Raji (cell line): ENCODE measurements around the gene PDLIM3.

Experiments
- POLR2A ChIP-seq: IDR thresholded peaks from 2 replicates; pipeline ENCODE4 v1.6.1; 2011; ENCODE audit warnings: low read depth, low read length, control low read depth; ENCODE audit not compliant: insufficient read depth

The PDLIM3 gene

DNA sequence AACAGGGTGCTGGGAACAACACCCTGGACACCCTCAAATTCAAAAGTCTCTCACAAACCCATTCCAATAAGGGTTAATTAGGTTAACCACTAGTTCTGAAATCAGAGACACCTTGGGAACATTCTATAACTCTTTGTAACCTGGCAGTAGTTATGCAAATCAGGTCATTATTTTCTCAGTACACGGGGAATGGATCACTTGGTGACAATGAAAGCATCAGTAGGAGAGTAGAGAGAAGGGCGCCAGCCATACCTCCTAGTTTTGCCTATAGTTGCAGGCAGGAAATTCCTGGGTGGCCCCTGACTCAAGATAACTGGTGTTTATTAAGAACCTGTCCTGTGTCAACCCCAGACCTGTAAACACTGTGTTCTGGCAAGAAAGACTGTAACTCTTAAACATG is 66.3 kb downstream of the PDLIM3 start:
- no peak for TF ChIP-seq POLR2A

DNA sequence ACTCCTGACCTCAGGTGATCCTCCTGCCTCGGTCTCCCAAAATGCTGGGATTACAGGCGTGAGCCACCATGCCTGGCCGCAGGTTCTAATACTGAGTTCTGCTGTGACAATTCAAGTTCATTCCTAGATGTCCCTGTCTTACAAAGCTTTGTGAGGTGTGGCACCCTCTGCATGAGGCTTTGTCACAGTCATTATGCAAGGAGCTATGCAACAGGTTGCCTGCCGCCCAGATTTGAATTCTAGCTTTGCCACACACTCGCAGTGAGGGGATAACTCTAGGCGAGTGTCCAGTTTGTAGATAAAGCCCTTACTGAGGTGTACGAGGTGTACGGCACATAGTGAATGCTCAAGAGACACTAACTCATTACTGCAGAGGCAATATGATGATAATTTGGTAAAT is 67.3 kb downstream of the PDLIM3 start:
- TF ChIP-seq POLR2A, result no peak

DNA sequence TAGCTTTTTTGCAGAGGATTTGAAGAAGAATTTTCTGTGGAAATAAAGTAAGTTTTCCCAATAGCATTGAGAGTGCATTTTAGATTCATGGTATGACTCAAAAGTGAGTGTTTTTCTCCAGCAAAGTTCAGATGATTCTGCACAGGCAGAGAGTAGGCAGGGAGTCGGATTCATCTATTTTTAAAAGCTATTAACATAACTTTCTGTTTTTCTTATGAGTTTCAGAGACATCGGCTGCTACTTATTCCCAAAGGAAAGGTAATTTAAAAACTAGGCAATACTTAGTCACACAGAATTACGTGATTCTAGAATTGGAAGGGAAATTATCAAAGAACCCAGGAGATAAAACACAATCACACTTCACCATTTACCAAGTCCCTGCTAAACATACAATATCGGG is 68.2 kb downstream of the PDLIM3 start:
- TF ChIP-seq POLR2A, result no peak

DNA sequence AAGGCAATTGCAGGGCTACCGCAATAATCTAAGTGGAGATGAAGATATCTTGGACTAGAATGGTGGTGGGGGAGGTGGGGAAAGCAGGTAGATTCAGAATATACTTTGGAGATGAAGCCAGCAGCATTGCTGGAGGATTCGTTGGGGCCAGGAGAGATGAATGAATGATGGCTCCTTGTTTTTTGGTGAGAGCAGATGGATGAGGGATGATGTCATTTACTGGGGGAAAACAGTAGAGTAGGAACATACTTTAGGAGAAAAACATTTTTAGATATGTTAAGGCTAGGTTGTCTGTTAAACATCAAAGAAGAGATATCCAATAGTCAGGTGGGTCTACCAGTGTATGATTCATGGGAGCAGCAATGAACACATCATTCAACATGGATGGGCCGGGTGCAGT is 69.6 kb downstream of the PDLIM3 start:
- TF ChIP-seq POLR2A, result no peak

DNA sequence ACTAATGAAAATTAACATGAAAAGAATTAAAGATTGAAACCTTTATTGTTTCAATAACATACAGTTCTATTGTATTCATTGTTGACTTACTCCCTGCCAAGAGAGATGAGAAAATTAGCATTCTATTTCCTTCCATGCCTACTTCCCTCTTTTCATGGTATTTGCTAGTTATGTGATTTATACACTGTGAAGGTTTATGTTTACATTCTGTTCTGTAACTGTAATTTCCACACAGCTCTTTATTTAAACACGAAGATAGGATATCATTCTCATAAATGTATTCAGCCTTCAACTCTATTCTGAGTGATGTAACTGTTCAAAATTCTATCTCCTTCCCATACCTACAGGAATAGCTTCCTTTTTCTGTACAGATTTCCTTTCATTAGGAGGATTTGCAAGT is 70.4 kb downstream of the PDLIM3 start:
- TF ChIP-seq POLR2A, result no peak

DNA sequence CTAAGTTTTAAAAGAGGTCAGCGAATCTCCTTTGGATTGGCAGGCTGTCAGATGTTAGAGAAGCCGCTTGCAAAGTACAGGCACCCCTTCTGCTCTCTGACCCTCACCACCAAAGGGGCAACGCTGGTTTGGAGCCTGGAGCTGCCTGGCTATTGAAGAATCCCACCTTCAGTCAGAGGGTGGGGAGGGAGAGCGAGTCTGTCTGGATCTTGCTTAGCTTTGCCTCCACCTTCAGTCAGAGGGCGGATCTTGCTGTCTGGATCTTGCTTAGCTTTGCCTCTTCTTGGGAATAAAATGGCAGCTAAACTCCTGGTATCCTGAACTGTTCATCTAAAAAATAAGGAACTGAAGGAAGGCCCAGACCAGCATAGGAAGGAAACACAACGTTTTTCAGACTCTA is 71.1 kb downstream of the PDLIM3 start:
- no peak for TF ChIP-seq POLR2A

DNA sequence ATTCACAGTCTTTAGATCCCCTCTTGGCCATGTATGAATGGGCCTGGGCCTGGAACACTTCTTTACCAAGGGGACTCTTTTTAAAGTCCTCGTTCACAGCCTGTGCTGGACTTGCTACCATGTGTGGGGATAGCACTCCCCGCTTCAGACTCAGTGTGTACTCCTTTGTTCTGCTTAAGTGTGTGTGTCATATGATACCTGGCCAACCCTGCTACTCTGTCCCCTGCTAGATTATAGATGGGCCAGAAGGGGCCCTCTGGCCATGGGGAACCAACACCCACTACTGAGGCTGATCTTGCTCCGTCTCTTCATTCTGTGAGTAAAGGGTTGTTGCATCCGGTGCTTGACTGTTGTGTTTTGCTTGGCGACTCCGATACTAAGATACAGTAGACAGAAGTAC is 71.8 kb downstream of the PDLIM3 start:
- TF ChIP-seq POLR2A, result no peak

DNA sequence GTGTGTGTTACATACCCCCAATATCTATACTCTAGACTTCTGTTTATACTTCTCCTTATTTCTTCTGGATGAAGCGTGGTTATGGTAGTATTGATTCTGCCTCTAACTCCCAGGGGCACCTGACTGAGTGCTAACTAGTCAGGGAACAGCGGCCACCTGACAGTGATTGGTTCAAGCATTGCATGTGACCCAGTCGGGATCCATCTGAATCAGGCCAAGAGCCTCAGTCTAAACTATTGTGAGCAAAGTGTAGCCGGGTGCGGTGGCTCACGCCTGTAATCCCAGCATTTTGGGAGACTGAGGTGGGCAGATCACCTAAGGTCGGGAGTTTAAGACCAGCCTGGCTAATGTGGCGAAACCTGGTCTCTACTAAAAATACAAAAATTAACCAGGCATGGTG is 73.7 kb downstream of the PDLIM3 start:
- TF ChIP-seq POLR2A, result no peak

DNA sequence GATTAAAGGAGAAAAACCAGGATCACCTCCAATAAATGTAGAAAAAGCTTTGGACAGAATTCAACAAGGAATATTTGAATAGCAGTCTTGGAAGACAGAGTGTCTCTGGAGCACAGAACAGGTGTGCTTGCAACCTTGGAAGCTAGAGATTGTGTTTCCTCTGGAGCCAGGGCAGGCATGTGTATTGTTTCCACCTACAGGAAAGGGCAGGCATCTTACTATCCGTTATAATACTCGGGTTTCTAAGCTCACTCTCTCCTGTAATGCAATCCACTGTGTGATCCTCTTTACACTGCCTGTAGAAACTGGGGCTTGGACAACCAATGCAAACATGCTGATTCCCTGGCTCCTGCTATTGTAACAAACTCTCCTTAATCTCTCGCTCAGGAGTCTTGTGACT is 78.2 kb downstream of the PDLIM3 start:
- TF ChIP-seq POLR2A, result no peak

DNA sequence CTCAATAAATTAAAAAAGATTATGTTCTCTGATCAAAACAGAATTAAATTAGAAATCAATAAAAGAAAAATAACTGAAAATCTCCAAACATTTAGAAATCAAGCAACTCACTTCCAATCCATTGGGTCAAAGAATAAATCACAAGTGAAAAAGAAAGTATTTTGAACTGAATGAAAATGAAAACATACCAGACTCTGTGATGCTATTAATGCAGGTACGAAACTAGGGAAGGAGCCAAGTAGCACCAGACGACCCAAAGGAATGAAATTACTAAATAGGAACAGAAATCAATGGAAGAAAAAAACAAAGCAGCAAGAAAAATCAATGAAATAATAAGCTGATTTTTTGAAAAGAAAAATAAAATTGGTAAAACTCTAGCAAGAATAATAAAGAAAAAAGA is 79.2 kb downstream of the PDLIM3 start:
- TF ChIP-seq POLR2A, result no peak
